GM19328 (cell line): Measurements from ENCODE around the gene SELENON.

Source experiments
- ATAC-seq: cut with Tn5 transposase; IDR thresholded peaks from one replicate; pipeline ENCODE4 v1.9.1; 2021; ENCODE audit warnings: mild to moderate bottlenecking, moderate library complexity; ENCODE audit not compliant: unreplicated experiment

Gene SELENON

DNA sequence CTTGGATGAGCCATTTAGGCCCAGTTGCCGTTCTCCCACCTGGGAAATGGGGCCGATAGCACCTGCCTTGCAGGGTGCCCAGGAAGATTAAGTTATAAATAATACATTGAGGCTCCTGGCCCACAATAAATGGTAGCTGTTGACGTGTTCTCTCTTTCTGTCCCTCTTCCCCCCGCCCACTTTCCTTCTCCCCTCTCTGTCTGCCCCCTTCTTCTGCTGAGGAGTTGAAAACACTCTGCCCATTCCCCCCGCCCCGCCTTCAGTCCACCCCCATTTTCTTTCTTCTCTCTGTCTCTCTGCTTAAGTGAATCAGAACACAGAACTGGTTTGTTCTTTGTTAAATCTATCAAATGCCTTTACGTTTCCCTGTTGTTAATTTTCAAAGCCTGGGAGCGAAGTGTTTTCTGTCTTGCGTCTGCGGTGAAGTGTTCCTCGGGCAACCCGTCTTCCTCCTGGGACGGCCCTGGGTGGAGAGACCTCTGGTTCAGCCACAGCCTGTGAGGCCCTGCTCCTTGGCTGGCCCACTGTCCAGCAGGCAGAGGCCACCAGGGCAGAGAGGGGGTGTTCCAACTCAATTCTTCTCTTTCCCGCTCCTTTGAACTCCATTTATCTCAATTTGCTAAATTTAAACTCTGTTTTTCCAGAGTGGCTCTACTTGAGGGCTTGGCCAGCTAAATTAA lies 29.3 kb upstream of the SELENON start:
- no peak for ATAC-seq

GRCh38 chr1:25771221-25772114 lies 28.5 kb upstream of the SELENON start:
- no peak for ATAC-seq

DNA sequence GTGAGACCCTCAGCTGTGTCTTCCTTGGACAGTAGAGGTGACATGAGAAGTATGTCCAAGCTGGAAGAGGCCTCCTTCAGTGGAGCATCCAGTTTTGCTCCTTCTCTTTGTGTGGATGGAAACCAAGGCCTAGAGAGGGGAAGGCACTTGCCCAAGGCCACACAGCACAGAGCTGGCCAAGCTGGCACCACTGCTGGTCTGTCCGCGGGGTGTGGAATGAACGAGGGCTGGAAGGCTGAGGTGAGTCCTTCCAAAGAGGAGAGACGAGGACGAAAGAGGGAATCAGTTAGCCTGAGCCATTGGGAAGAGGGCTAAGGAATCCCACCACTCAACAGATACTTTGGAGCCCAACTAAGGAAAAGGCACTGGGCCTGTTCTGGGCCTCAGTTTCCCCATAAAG lies 27.8 kb upstream of the SELENON start:
- ATAC-seq = no peak

DNA sequence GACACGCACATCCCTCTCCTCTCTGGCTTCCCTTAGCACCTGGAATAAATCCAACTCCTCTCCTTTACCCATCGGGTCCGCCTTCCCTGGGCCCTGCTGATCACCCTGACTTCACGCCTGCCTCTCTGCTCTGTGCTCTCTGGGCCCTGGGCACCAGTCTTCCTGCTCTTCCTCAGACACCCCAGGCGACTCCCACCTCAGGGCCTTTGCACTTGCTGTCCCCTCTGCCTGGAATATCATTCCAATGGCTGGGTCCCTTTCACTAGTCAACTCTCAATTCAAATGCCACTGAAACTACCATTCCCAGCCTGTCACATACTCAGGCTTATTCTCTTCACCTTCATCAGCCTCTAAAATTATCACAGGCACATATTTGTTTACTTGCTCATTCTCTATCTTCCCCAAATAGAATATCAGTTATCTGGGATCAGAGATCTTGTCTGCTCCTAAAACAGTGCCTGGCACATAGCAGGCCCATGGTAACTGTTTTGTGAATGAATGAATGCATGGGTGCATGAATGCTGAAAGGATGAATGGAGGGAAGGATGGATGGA lies 27.2 kb upstream of the SELENON start:
- ATAC-seq = no peak

DNA sequence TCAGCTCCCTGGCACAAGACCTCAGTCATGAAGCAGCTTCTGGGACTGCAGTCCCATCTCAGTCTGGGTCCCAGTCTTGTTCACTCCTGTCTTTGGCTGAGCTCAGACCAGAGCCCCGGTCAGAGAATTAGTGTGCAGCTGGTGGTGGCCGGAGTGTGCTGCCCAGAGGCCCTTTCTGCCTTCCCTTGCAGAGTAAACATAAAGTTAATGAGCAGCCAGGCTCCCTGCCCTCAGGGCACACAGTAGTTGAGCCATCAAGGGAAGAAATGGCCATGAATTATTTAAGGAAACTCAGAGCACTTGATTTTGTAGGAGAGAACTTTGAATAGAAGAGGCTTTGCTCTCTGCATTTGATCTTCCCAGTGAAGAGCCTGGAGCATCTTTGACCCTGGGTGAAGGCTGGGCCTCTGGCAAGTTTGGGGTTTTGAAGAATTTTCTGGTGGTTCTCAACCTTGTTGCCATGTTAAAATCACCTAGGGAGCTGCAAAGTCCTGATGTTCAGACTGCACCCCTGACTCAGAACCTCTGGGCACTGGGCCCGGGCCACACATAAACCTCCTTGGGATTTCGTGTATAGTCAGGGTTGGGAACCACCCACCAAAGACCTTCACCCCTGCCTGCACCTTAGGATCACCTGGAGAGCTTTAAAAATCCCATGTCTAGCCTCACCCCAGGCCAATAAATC lies 26.4 kb upstream of the SELENON start:
- no peak for ATAC-seq

GRCh38 chr1:25774206-25774803 lies 25.7 kb upstream of the SELENON start:
- ATAC-seq = no peak

DNA sequence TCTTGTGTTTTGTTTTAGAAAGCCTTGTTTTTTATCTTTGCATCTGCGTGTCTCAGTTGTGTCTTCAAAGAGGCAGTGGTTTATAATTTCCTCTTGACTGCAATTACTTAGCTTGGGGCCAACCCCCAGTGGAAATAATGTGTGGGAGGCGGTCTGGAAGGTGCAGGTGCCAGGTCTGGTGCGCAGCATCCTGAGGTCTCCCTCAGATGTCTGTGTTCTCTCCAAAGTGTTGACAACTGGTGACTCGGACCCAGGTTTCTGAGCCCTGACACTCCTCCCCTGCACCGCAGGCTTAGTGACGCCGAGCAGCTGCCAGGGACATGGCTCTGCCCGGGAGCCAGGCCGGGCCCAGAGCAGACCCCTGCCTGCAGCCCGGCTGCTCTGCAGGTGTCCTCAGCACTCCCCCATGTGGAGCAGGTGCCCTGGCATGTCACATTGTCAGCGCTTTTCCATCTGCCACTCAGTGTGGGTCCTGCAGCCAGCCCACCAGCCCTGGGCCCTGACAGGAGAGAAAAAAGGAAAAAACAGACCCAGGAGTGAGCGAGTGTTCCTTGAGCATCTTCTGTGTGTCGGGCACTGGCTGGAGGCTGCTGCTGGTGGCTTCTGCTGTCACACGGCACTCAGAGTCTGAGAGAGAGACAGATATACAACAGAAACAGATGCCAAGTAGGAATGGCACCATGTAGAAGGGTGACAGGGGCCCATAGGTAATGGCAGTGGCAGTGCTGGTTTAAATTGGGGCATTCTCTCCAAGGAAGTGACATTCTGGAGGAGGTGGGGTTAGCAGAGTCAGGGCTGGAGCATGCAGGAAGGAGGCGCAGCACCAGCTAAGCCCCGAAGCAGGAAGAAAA lies 24.8 kb upstream of the SELENON start:
- no peak for ATAC-seq

- ATAC-seq = no peak
These were observed 20.6 kb upstream of the SELENON start for GRCh38 chr1:25779388-25779787.

DNA sequence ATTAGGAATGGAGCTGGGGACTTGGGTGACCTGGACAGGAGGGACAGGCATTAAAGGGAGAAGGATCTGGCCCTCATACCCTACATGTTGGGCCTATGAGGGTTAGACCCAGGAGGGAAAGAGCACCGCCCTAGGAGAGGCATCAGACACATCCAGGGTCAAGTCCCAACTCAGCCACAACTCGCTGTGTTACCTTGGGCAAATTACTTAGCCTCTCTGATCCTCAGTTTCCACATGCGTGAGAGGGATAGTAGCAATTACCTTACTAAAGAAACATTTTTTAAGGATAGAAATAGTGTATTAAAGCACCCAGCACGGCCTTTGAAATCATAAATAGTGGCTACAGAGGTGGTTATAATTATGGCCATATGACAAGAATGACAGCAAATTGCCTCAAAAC lies 20.1 kb upstream of the SELENON start:
- no peak for ATAC-seq

DNA sequence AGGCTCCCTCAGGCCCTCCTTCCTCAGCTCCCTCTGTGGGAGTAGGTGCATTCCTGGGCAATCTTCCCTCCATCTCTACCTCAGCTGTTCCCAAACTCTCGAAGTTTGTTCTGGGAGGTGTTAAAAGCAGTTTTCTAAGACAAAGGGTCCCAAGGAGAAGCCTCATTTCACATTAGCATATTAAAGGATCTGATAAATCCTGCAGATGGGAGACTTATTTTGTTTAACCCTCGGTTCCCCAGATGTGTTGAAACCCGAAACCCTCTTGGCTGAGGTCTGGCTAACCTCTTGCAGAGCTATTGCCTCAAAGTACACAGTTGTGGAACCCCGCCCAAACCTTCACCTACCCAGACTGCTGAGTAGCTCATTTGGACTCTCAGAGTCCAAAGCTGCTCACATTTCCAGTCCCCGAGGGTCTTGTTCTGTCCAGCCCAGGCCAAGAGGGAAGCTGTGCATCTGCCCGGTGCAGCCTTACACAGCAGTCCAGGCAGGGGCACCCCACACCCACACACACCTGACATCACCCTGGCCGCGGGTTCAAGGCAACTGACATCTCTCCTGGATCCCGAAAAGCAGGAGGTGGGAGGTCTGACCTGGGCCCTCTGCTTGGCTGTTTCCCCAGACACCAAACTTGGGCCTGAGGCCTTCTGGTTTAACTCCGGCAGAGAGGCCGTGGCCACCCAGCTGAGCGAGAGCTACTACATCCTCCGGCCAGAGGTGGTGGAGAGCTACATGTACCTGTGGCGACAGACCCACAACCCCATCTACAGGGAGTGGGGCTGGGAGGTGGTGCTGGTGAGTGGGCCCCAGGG lies 19.5 kb upstream of the SELENON start:
- ATAC-seq = no peak

DNA sequence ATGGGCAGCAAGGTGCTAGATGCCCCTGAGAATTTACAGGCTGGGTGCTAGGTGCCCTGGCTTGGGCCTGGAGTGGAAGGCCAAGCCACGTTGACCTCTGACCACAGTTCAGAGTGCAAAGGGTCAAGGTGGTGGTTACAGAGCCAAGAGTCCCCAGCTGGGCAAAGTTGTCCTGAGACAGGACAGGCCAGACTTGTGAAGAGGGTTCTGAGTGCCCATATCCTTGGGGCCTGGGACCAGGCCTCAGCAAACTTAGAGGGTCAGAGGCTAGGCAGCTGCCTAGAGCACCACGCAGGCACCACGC lies 18.9 kb upstream of the SELENON start:
- no peak for ATAC-seq

- no peak for ATAC-seq
These were observed 17.3 kb upstream of the SELENON start for GRCh38 chr1:25782608-25783201.

GRCh38 chr1:25784575-25785051 lies 15.4 kb upstream of the SELENON start:
- ATAC-seq = no peak

DNA sequence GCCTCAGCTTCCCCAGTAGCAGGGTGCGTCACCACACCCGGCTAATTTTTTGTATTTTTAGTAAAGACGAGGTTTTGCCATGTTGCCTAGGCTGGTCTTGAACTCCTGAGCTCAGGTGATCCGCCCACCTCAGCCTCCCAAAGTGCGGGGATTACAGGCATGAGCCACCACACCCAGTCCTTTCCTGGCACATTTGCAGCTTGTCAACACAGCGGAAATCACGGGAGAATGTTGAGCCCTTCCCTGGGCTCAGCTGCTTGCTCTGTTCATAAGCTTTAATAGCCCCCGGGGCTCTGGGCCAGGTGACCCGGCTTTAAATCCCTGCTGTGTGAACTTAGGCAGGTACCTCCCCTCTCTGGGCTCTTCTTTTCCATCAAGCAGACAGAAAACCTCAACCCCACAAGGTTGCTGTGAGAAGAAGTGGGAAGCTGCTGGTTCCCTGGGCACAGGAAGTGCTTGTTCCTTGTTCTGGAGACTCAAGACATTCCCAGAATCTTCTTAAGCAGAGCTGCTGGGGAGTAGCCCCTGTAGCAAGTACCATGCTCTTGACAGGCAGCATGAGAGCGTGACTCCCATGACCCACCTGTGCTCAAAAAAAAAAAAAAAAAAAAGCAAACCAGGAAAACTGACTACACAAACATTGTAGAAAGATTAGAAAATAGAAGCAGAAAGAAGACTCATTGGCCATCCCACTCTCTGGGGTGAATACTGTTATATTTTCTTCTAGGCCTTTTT lies 14.5 kb upstream of the SELENON start:
- no peak for ATAC-seq

DNA sequence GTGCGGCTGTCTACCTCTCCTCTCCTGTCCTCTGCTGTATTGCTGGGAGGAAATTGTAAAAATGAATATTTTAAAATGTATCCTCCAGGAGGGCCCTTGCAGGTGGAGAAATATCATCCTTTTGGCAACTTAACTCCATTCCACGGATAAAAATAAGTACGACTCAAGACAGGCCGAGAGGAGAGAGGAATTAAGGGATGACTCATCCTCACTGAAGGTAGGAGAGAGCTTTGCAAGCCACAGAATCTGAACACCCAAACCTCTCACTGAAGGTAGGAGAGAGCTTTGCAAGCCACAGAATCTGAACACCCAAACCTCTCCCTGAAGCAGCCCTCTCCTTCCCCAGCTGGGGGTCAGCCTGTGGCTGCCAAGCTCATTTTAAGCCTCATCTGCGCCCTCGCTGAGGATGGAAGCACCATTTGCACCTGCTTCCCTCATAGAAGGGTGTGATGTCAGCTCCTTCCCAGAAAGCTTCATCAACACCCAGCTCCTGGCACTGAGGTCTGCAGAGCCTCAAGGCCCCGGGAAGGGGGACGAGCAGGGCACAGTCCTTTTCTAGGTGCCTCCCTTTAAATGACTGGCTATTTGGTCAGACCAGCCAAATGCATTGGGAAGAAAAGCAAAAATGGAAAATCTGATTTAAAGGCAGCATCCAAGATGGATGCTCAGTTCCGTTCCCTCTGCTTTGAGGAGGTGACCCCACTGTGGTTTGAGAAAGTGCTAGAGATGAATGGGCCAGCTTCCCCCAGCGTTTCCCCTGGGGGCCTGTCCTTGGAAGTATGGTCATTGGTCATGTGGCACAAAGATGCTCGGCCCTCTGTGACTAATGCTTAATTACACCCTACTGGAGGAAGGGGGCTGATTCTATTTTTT lies 12.9 kb upstream of the SELENON start:
- ATAC-seq = no peak

GRCh38 chr1:25787760-25788166 lies 12.2 kb upstream of the SELENON start:
- ATAC-seq = no peak

DNA sequence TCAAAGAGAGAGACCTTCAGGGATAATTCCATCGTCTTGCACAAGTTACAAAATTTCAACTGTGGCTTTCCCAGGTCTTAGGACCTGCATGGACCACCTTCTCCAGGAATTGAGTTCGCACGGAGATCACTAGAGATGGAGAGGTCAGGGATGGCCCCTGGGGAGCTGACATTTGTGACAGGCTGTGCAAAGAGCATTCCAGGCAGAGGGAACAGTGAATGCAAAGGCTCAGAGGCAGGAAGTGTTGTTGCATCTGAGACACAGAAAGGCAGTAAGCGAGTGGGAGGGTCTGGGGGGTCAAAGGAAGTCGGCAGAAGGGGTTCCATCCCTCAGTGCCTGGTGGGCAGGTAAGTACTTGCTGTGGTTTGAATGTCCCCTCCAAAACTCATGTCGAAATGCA lies 9.5 kb upstream of the SELENON start:
- no peak for ATAC-seq
